Sigmoid colon (tissue), 4 donors: ENCODE results near the gene KCNH3.

Experiments used
- EP300 ChIP-seq, 4 donors: sonication (generic); formaldehyde crosslinking; IDR thresholded peaks; one replicate each; pipeline ENCODE4 v1.6.1; 2017; ENCODE audit warnings: antibody characterized with exemption in 4 of 4
- POLR2AphosphoS5 ChIP-seq, 4 donors: sonication (generic); formaldehyde crosslinking; IDR thresholded peaks; one replicate each; pipeline ENCODE4 v1.6.1; 2017; ENCODE audit warnings: antibody characterized with exemption in 4 of 4
- TF ChIP-seq, protein P1 (sequence below), 4 experiments: fragments of 450-650 bp in 3 of 4; fragments of 200-600 bp in 1 of 4; IDR thresholded peaks; one replicate each; pipeline ENCODE4 v1.5.1; 2016 to 2019; ENCODE audit warnings: antibody characterized with exemption in 4 of 4, mild to moderate bottlenecking in 3 of 4, moderate library complexity in 2 of 4

DNA sequence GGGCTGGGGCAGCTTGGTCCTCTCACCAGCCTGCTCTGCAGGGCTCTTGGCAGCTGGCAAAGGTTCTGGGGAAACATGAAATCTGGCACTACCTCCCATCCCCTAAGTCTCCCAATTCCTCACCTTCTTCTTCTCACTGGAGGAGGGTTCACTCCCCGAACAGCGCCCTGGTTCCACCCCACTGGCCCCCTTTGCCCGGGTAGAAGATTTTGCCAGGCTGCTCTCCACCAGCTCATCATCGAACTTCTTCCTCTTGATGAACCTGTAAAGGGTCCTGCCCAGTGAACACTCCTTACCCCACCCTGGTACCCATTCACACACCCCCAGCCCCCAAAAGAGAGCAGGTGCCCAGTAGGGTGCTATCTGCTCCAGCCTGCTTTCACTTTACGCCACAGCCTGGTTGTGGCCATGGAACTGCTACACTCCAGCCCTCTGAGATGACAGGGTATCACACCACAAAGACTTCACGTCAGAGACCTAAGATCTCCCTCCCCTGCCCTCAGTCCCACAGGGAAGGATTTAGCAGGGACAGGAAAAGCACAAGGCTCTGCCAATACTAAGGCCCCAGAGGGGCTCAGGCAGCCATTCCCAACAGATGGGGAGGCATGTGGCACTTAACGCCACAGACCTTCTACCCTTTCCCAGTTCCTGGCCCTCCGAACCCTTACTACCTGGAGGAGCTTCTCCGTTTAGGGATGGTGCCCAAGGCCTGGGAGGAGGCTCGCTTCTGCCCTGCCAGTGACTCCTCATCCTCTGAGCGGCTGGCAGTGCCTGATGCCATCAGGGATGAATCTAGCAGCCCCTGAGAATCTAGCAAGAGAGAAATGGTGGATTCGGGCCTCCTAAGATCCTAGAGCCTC is 26.8 kb downstream of the KCNH3 start:
- TF ChIP-seq, protein P1, sequence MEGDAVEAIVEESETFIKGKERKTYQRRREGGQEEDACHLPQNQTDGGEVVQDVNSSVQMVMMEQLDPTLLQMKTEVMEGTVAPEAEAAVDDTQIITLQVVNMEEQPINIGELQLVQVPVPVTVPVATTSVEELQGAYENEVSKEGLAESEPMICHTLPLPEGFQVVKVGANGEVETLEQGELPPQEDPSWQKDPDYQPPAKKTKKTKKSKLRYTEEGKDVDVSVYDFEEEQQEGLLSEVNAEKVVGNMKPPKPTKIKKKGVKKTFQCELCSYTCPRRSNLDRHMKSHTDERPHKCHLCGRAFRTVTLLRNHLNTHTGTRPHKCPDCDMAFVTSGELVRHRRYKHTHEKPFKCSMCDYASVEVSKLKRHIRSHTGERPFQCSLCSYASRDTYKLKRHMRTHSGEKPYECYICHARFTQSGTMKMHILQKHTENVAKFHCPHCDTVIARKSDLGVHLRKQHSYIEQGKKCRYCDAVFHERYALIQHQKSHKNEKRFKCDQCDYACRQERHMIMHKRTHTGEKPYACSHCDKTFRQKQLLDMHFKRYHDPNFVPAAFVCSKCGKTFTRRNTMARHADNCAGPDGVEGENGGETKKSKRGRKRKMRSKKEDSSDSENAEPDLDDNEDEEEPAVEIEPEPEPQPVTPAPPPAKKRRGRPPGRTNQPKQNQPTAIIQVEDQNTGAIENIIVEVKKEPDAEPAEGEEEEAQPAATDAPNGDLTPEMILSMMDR (IDR thresholded peaks at IDR 0.05): no peak
- TF ChIP-seq POLR2AphosphoS5 (IDR thresholded peaks at IDR 0.05): no peak
- TF ChIP-seq EP300 (IDR thresholded peaks at IDR 0.05): no peak
